Measurements from ENCODE around the gene PQBP1. TPM values are rescaled to one million over a fixed set of nuclear protein-coding genes. Genes with fewer than 3 reads are reported as not detected.

PQBP1 gene
- polyA plus RNA-seq, 1 donor (not counting 4 experiments of a cell fraction or from before 2014, with no cell fraction given): 79.0 TPM

GRCh38 chrX:48918301-48918642, 20.5 kb downstream of the PQBP1 start:
- Histone ChIP-seq H3K4me1 (ENCODE audit: control insufficient read depth, extremely low read depth, insufficient read depth, low read length) (peaks cover 14% of the 10 kb centered on the region), H3K4me3 (ENCODE audit: control insufficient read depth in 2 of 3, extremely low read depth in 1 of 3, insufficient read depth in 2 of 3, low read depth in 1 of 3, low read length in 3 of 3) (peak overlapping the region; percentile 59 to 68 (median 62)), H3K9me1 (ENCODE audit: control insufficient read depth, extremely low read depth, insufficient read depth, low read length) (no peaks in the 10 kb centered on the region), H3K36me3 (ENCODE audit: control insufficient read depth in 2 of 2, extremely low read depth in 1 of 2, insufficient read depth in 2 of 2, low read length in 2 of 2) (peaks cover 2 to 3% of the 10 kb centered on the region in 2 experiments), H2AFZ (ENCODE audit: control insufficient read depth, low read length) (no peak overlapping the region), H3K9ac (ENCODE audit: control insufficient read depth, extremely low read depth, insufficient read depth, low read length) (peak overlapping the region; percentile 80), H3K27me3 (ENCODE audit: control insufficient read depth, extremely low read depth, insufficient read depth, low read length) (no peaks in the 10 kb centered on the region), H4K20me1 (ENCODE audit: control insufficient read depth, extremely low read depth, insufficient read depth, low read length) (no peaks in the 10 kb centered on the region), H3K9me3 (ENCODE audit: control insufficient read depth, low read depth, low read length) (no peaks in the 10 kb centered on the region), H3K27ac (ENCODE audit: control insufficient read depth, insufficient read depth, low read length) (peak overlapping the region; percentile 47), H3K79me2 (ENCODE audit: control insufficient read depth, insufficient read depth, low read length) (peaks cover 17% of the 10 kb centered on the region), H3K4me2 (ENCODE audit: control insufficient read depth, extremely low read depth, insufficient read depth, low read depth, low read length) (peak overlapping the region; percentile 87)
- DNase-seq (ENCODE audit: low read depth, low spot score) (no peak), FAIRE-seq (no peak)
- dilution Hi-C loops (cut with MboI; ENCODE audit: extremely low pct_ligation_motif_present, low sequenced_read_pairs): no loop called here
- TF ChIP-seq EZH2 (IDR thresholded peaks at IDR 0.05; ENCODE audit: low read length) (no peak), CTCF (optimal IDR thresholded peaks at IDR 0.05 in 1 of 3, IDR thresholded peaks at IDR 0.05 in 1 of 3, conservative IDR thresholded peaks at IDR 0.05 in 1 of 3; ENCODE audit: extremely low read depth in 1 of 3, insufficient read depth in 2 of 3, low read length in 3 of 3) (no peak)

GRCh38 chrX:48918643-48919340, 21.1 kb downstream of the PQBP1 start, which contains the start of gene PIM2:
Gene PIM2 (minus strand): TSS chrX:48919024. CDS start chrX:48918834, 190 bp downstream.
- Histone ChIP-seq H3K4me3 (ENCODE audit: control insufficient read depth in 2 of 3, extremely low read depth in 1 of 3, insufficient read depth in 2 of 3, low read depth in 1 of 3, low read length in 3 of 3) (peak within 1 kb of the TSS; percentile 59 to 68 (median 62)), H4K20me1 (ENCODE audit: control insufficient read depth, extremely low read depth, insufficient read depth, low read length) (no peaks in the 10 kb centered on the region), H3K9me3 (ENCODE audit: control insufficient read depth, low read depth, low read length) (no peaks in the 10 kb centered on the region), H3K9me1 (ENCODE audit: control insufficient read depth, extremely low read depth, insufficient read depth, low read length) (no peaks in the 10 kb centered on the region), H3K27ac (ENCODE audit: control insufficient read depth, insufficient read depth, low read length) (peak within 1 kb of the TSS; percentile 47), H2AFZ (ENCODE audit: control insufficient read depth, low read length) (no peak within 1 kb of the TSS), H3K36me3 (ENCODE audit: control insufficient read depth in 2 of 2, extremely low read depth in 1 of 2, insufficient read depth in 2 of 2, low read length in 2 of 2) (peaks cover 4 to 6% of the 10 kb centered on the region in 2 experiments), H3K4me1 (ENCODE audit: control insufficient read depth, extremely low read depth, insufficient read depth, low read length) (peaks cover 14% of the 10 kb centered on the region), H3K4me2 (ENCODE audit: control insufficient read depth, extremely low read depth, insufficient read depth, low read depth, low read length) (peak within 1 kb of the TSS; percentile 87), H3K79me2 (ENCODE audit: control insufficient read depth, insufficient read depth, low read length) (peaks cover 17% of the 10 kb centered on the region), H3K27me3 (ENCODE audit: control insufficient read depth, extremely low read depth, insufficient read depth, low read length) (no peaks in the 10 kb centered on the region), H3K9ac (ENCODE audit: control insufficient read depth, extremely low read depth, insufficient read depth, low read length) (peak within 1 kb of the TSS; percentile 80)
- DNase-seq (ENCODE audit: low read depth, low spot score) (no peak), FAIRE-seq (no peak)
- dilution Hi-C loops (cut with MboI; ENCODE audit: extremely low pct_ligation_motif_present, low sequenced_read_pairs): no loop called here
- TF ChIP-seq CTCF (optimal IDR thresholded peaks at IDR 0.05 in 1 of 3, IDR thresholded peaks at IDR 0.05 in 1 of 3, conservative IDR thresholded peaks at IDR 0.05 in 1 of 3; ENCODE audit: extremely low read depth in 1 of 3, insufficient read depth in 2 of 3, low read length in 3 of 3) (no peak), EZH2 (IDR thresholded peaks at IDR 0.05; ENCODE audit: low read length) (no peak)

Data from keratinocyte (primary cell).